ENCODE data around the gene RUNX1. TPM values are rescaled to one million over a fixed set of nuclear protein-coding genes. Genes with fewer than 3 reads are reported as not detected.

RUNX1 gene
- total and polyA plus RNA-seq, 2 of the 13 experiments (the other 11 are each of a cell fraction or from before 2014, with no cell fraction given) = 5.4 to 6.4 TPM

- TF ChIP-seq RFX5 (IDR thresholded peaks at IDR 0.05; ENCODE audit: low read depth, low read length) (peak; percentile 97), ZSCAN20 (CRISPR knock-in tag; IDR thresholded peaks at IDR 0.05; ENCODE audit: borderline replicate concordance) (no peak), HDAC6 (IDR thresholded peaks at IDR 0.05; ENCODE audit: low read depth, low read length) (no peak), GMEB2 (CRISPR knock-in tag; IDR thresholded peaks at IDR 0.05; ENCODE audit: low read depth) (no peak), ZKSCAN5 (CRISPR knock-in tag; IDR thresholded peaks at IDR 0.05) (no peak), FOXP4 (CRISPR knock-in tag; IDR thresholded peaks at IDR 0.05) (peak; percentile 57), ZNF10 (CRISPR knock-in tag; IDR thresholded peaks at IDR 0.05; ENCODE audit: borderline replicate concordance, low read depth) (no peak), HMG20A (CRISPR knock-in tag; IDR thresholded peaks at IDR 0.05; ENCODE audit: borderline replicate concordance) (peak; percentile 64; the same call in 1 of the 2 replicates), SIN3A (IDR thresholded peaks at IDR 0.05; ENCODE audit: borderline replicate concordance, low read depth, low read length) (no peak), EEA1 (CRISPR knock-in tag; IDR thresholded peaks at IDR 0.05; ENCODE audit: borderline replicate concordance) (no peak), SNRNP70 (IDR thresholded peaks at IDR 0.05; ENCODE audit: low read depth, low read length) (no peak), HNF4G (IDR thresholded peaks at IDR 0.05; ENCODE audit: borderline replicate concordance, low read depth, low read length) (no peak; the same call in 1 of the 2 replicates), HNF4G (CRISPR knock-in tag; IDR thresholded peaks at IDR 0.05; ENCODE audit: borderline replicate concordance, low read depth) (peak; percentile 53; the same call in 1 of the 2 replicates), PBX2 (CRISPR knock-in tag; IDR thresholded peaks at IDR 0.05) (no peak)
These were observed 212.8 kb downstream of the RUNX1 start (continued) for GRCh38 chr21:34836103-34836932.

All from HepG2 (cell line).